Adrenal gland (tissue), 5 donors: ENCODE data around the gene YWHAH.

ENCODE experiments used
- CTCF ChIP-seq, 6 experiments: fragments of 450-650 bp in 4 of 6; fragments of 200-600 bp in 2 of 6; sonication (generic) in 1 of 6; IDR thresholded peaks; 1 replicate in 5 of 6; 2 replicates in 1 of 6; pipeline versions ENCODE4 v1.5.1 to v1.8.0; 2016 to 2021; ENCODE audit warnings: antibody characterized with exemption in 6 of 6, mild to moderate bottlenecking in 2 of 6, moderate library complexity in 1 of 6
- POLR2A ChIP-seq, 2 donors: fragments of 450-650 bp; IDR thresholded peaks; one replicate each; pipeline ENCODE4 v1.6.1; 2017; ENCODE audit warnings: antibody characterized with exemption in 2 of 2, mild to moderate bottlenecking in 2 of 2, moderate library complexity in 1 of 2
- donor health status: DM: no; HTN: no; CAD: no.

DNA sequence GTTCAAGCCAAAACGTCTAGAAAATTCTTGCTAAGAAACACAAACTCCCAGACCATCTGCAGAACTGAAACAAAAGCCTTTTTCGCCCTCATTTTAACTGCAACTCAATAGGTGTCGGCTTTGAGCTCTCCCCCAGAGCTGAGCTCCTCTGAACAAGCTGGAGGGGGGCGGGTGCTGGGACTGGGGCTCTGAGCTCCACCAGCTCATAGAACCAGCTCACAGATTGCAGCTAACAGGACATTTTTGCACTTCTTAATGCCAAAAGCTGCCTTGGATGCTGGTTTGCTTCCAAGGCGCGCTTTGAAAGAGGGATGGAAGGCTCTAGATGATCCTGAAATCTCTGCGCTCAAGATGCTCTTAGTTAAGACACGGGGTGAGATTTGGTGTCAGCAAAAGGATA lies 6.0 kb upstream of the YWHAH start:
- no peak for TF ChIP-seq CTCF (IDR thresholded peaks at IDR 0.05)
- TF ChIP-seq POLR2A (IDR thresholded peaks at IDR 0.05), result no peak
